ENCODE results near the gene TXNDC12.

- TF ChIP-seq CTCF (IDR thresholded peaks at IDR 0.05; ENCODE audit: low read depth, low read length) (no peak), POLR2A (IDR thresholded peaks at IDR 0.05; ENCODE audit: extremely low read depth, insufficient read length) (no peak), MAX (IDR thresholded peaks at IDR 0.05; ENCODE audit: low read depth, low read length) (no peak), MYC (IDR thresholded peaks at IDR 0.05; ENCODE audit: low read depth, low read length) (no peak)
Observed at GRCh38 chr1:51978099-51978498, 76.9 kb downstream of the TXNDC12 start.
